Colon (tissue), 2 donors: Measurements from ENCODE around the gene TACSTD2.
"Not testable (repeated sequence)": the region's sequence is repeated elsewhere in the genome, so short reads cannot be mapped to it uniquely, and the experiment has no call there.

Experiments
- FAIRE-seq: peaks from 2 replicates; lab custom pipeline; 2012; peaks lifted over from hg19 to GRCh38; lab: Jason Lieb, UNC
- donor health status: control.
- donor health status: control.

Gene TACSTD2

GRCh38 chr1:58587667-58588066 lies 10.6 kb upstream of the TACSTD2 start:
- no peak for FAIRE-seq

GRCh38 chr1:58586271-58586670 lies 9.2 kb upstream of the TACSTD2 start:
- FAIRE-seq = no peak

- FAIRE-seq = no peak
These were observed 8.6 kb upstream of the TACSTD2 start for GRCh38 chr1:58585581-58586151.

- no peak for FAIRE-seq
These were observed 8.1 kb upstream of the TACSTD2 start for GRCh38 chr1:58585166-58585565.

- FAIRE-seq = no peak
These were observed 7.2 kb upstream of the TACSTD2 start for GRCh38 chr1:58584082-58584895.

GRCh38 chr1:58583496-58583895 lies 6.4 kb upstream of the TACSTD2 start:
- no peak for FAIRE-seq

GRCh38 chr1:58582143-58582542 lies 5.1 kb upstream of the TACSTD2 start:
- not testable (repeated sequence) for FAIRE-seq

- no peak for FAIRE-seq
These were observed 4.6 kb upstream of the TACSTD2 start for GRCh38 chr1:58581641-58582040.

- no peak for FAIRE-seq
These were observed 3.1 kb upstream of the TACSTD2 start for GRCh38 chr1:58580186-58580585.

GRCh38 chr1:58577654-58578030 lies 590 bp upstream of the TACSTD2 start:
- no peak for FAIRE-seq

- no peak for FAIRE-seq
These were observed 726 bp downstream of the TACSTD2 start for GRCh38 chr1:58576325-58576726.

GRCh38 chr1:58575551-58576324 lies 1.3 kb downstream of the TACSTD2 start:
- no peak for FAIRE-seq

- no peak for FAIRE-seq
These were observed 2.2 kb downstream of the TACSTD2 start for GRCh38 chr1:58574816-58575215.

GRCh38 chr1:58573705-58574591 lies 3.1 kb downstream of the TACSTD2 start:
- FAIRE-seq = no peak

- FAIRE-seq = no peak
These were observed 3.9 kb downstream of the TACSTD2 start for GRCh38 chr1:58573138-58573537.

GRCh38 chr1:58572690-58573089 lies 4.4 kb downstream of the TACSTD2 start:
- FAIRE-seq = no peak

- FAIRE-seq = no peak
These were observed 5.4 kb downstream of the TACSTD2 start for GRCh38 chr1:58571616-58572015.

- no peak for FAIRE-seq
These were observed 6.2 kb downstream of the TACSTD2 start for GRCh38 chr1:58570817-58571216.

GRCh38 chr1:58570094-58570493 lies 7.0 kb downstream of the TACSTD2 start:
- FAIRE-seq = no peak

GRCh38 chr1:58568911-58569310 lies 8.1 kb downstream of the TACSTD2 start:
- FAIRE-seq = no peak

GRCh38 chr1:58568271-58568860 lies 8.7 kb downstream of the TACSTD2 start:
- FAIRE-seq = no peak

GRCh38 chr1:58566339-58566738 lies 10.7 kb downstream of the TACSTD2 start:
- no peak for FAIRE-seq
